Esophagus squamous epithelium (tissue), 5 donors: ENCODE measurements around the gene CRELD2. TPM values are rescaled to one million over a fixed set of nuclear protein-coding genes. Genes with fewer than 3 reads are reported as not detected.

Experiments
- DNase-seq: peaks from one replicate; lab custom pipeline; 2025; lab: John Stamatoyannopoulos, UW
- H3K27ac ChIP-seq, 4 donors: fragments of 200-600 bp; sonication (generic); one replicate each; pipeline ENCODE4 v1.5.1; 2016 to 2019; ENCODE audit warnings: mild to moderate bottlenecking in 1 of 4
- H3K27me3 ChIP-seq, 4 donors: fragments of 200-600 bp; sonication (generic); 1 replicate in 3 of 4; 2 replicates in 1 of 4; pipeline versions ENCODE4 v1.5.1 to v1.6.0; 2017 to 2021; ENCODE audit warnings: antibody characterized with exemption in 1 of 4
- H3K36me3 ChIP-seq, 3 donors: fragments of 200-600 bp; sonication (generic); one replicate each; pipeline ENCODE4 v1.5.1; 2016 to 2019
- H3K4me1 ChIP-seq, 3 donors: fragments of 200-600 bp; sonication (generic); one replicate each; pipeline ENCODE4 v1.5.1; 2017 to 2019
- H3K4me3 ChIP-seq, 4 donors: fragments of 200-600 bp; sonication (generic); 1 replicate in 3 of 4; 2 replicates in 1 of 4; pipeline ENCODE4 v1.5.1; 2016 to 2019; ENCODE audit warnings: mild to moderate bottlenecking in 2 of 4, moderate library complexity in 1 of 4
- H3K9me3 ChIP-seq, 3 donors: fragments of 200-600 bp; sonication (generic); one replicate each; pipeline ENCODE4 v1.5.1; 2016 to 2019
- CTCF ChIP-seq, 6 experiments: fragments of 450-650 bp in 4 of 6; fragments of 200-600 bp in 2 of 6; sonication (generic) in 2 of 6; IDR thresholded peaks; one replicate each; pipeline ENCODE4 v1.5.1; 2016 to 2019; ENCODE audit warnings: antibody characterized with exemption in 6 of 6, mild to moderate bottlenecking in 4 of 6, moderate library complexity in 4 of 6
- POLR2A ChIP-seq, 4 donors: fragments of 450-650 bp; IDR thresholded peaks; one replicate each; pipeline ENCODE4 v1.6.1; 2017; ENCODE audit warnings: antibody characterized with exemption in 4 of 4, mild to moderate bottlenecking in 4 of 4, moderate library complexity in 3 of 4
- WGBS, 2 donors: methylation state at CpG; one replicate each; pipeline ENCODE4 v1.1.5; 2018; 5-methylcytosine and 5-hydroxymethylcytosine counted together
- intact Hi-C: fragments of 100-400 bp; cut with DNase I; formaldehyde crosslinking; loops from one replicate; pipeline ENCODE4 v1.15.0; 2022
- total RNA-seq, 4 donors: library from RNA; depleted of rRNA; stranded (reverse); fragments of >200 nt; gene quantifications; one replicate each; pipeline ENCODE4 v1.1.0, GENCODE V29; 2016
- donor health status: DM: yes; HTN: yes; CAD: no.

The CRELD2 gene
- total RNA-seq, 4 donors from 2014 or later = 22.7 to 45.7 (median 35.5) TPM

GRCh38 chr22:49913026-49913425, 5.4 kb upstream of the CRELD2 start:
- H3K27me3 ChIP-seq = no peaks in the 10 kb centered on the region
- no peaks in the 10 kb centered on the region for H3K9me3 ChIP-seq
- H3K4me1 ChIP-seq = peaks cover 0 to 17% (median 11%) of the 10 kb centered on the region in 3 donors
- 90 to 94% methylated on average over 5 to 11 of the region's 14 CpGs for WGBS, 2 donors
- intact Hi-C loops = no loop called here
- no peak for TF ChIP-seq POLR2A (IDR thresholded peaks at IDR 0.05)
- no peak for TF ChIP-seq CTCF (IDR thresholded peaks at IDR 0.05)
- H3K27ac ChIP-seq = no peak overlapping the region
- no peak for DNase-seq
- H3K4me3 ChIP-seq = no peak overlapping the region
- peaks cover under 1 to 69% (median 11%) of the 10 kb centered on the region in 3 donors for H3K36me3 ChIP-seq

DNA sequence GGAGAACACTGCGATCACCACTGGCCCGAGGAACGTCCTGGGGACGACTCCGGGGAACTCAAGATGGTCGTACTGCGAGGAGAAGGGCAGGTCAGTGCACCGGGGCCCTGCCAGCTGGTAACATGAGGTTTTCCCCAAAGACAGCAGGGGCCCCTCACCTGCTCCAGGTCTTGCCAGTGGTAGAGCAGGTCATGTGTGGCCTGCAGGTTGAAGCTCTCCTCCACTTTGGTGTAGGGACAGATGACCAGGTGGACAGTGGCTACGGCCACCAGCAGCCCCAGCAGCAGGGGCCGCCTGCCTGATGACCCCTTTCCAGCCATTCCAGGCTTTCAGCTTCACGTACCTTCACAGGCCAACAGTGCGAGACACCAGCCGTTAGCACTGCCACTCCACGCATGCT, 5.0 kb upstream of the CRELD2 start:
- peaks cover 0 to 17% (median 11%) of the 10 kb centered on the region in 3 donors for H3K4me1 ChIP-seq
- DNase-seq = no peak
- intact Hi-C loops = no loop called here
- H3K9me3 ChIP-seq = no peaks in the 10 kb centered on the region
- no peak overlapping the region for H3K27ac ChIP-seq
- H3K4me3 ChIP-seq = no peak overlapping the region
- 97% methylated on average over 6 to 8 of the region's 14 CpGs for WGBS, 2 donors
- peaks cover 0 to 67% (median 10%) of the 10 kb centered on the region in 3 donors for H3K36me3 ChIP-seq
- no peaks in the 10 kb centered on the region for H3K27me3 ChIP-seq
- TF ChIP-seq POLR2A (IDR thresholded peaks at IDR 0.05) (no peak), CTCF (IDR thresholded peaks at IDR 0.05) (no peak)

DNA sequence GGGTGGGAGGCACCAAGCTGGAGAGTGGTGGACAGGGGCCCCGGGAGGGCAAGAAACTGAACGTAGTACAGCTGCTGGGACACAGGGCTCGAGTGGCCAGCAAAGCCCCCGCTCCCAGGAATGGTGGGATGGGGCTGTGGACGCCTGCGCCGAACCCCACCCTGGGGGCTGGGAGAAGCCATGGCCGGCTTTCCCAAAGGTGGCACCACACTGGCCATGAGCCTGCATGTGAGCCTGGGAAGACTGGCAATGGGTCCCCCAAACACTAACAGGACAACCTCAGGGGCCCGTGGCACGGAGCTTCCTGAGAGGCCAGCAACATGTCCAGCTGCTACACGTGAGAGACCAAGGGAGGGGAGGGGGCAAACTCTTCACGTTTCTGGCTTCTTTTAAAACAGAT, 4.2 kb upstream of the CRELD2 start:
- intact Hi-C loops = no loop called here
- H3K36me3 ChIP-seq = peaks cover 0 to 59% (median 10%) of the 10 kb centered on the region in 3 donors
- peaks cover 6 to 24% (median 16%) of the 10 kb centered on the region in 3 donors for H3K4me1 ChIP-seq
- DNase-seq = no peak
- H3K27ac ChIP-seq = no peak overlapping the region
- no peak overlapping the region for H3K4me3 ChIP-seq
- H3K9me3 ChIP-seq = no peaks in the 10 kb centered on the region
- no peaks in the 10 kb centered on the region for H3K27me3 ChIP-seq
- WGBS, 2 donors = 89 to 94% methylated on average over 6 to 7 of the region's 12 CpGs
- TF ChIP-seq CTCF (IDR thresholded peaks at IDR 0.05) (no peak), POLR2A (IDR thresholded peaks at IDR 0.05) (no peak)

DNA sequence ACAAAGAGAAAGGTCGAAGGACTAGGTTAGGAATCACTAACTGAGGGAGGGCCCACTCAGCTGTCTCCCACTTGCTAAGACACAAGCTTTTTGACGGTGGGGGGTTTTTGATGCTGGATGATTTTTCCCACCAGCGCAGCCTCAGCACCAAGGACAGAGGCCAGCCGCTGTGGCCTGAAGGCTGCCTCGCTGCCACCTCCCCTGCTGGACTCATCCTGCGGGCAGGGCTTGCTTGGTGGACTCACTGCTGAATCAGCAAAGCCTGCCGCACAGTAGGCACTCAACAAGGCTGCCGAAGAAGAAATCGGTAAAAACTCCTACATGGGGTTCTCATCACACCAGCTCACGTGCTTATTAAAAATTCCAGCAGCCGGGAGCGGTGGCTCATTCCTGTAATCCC, 2.8 kb upstream of the CRELD2 start:
- DNase-seq = no peak
- intact Hi-C loops = no loop called here
- peaks cover 0 to 53% (median 10%) of the 10 kb centered on the region in 3 donors for H3K36me3 ChIP-seq
- 88% methylated on average over 8 to 12 of the region's 12 CpGs for WGBS, 2 donors
- H3K27ac ChIP-seq = no peak overlapping the region
- H3K9me3 ChIP-seq = no peaks in the 10 kb centered on the region
- H3K27me3 ChIP-seq = no peaks in the 10 kb centered on the region
- H3K4me3 ChIP-seq = no peak overlapping the region
- H3K4me1 ChIP-seq = peaks cover 11 to 31% (median 19%) of the 10 kb centered on the region in 3 donors
- TF ChIP-seq CTCF (IDR thresholded peaks at IDR 0.05) (no peak), POLR2A (IDR thresholded peaks at IDR 0.05) (no peak)

DNA sequence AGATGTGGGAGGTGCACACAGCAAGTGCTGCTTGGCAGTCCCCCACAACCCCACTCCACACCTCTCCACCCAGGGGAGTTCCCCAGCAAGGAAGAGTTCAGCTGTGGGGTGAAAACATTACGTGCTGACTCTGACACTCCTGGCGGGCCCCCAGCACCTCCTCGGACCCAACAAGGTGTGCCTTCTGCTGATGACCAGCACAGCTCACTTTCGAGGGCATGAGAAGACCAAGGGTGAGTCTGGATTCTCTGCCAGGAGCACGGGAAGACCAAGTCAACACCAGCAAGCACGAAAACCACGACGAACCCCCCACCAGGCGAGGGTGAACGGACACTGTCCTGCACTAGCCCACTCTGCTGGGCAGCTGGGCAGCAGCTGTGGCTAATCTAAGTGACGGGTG, 1.6 kb upstream of the CRELD2 start:
- Histone ChIP-seq H3K4me3 (peak overlapping the region in 2 of 4 donors; percentile 86 to 93), H3K27ac (no peak overlapping the region), H3K27me3 (no peaks in the 10 kb centered on the region), H3K4me1 (peaks cover 11 to 31% (median 19%) of the 10 kb centered on the region in 3 donors), H3K9me3 (no peaks in the 10 kb centered on the region), H3K36me3 (peaks cover 0 to 53% (median 10%) of the 10 kb centered on the region in 3 donors)
- DNase-seq = no peak
- intact Hi-C loops = no loop called here
- WGBS, 2 donors = 64 to 88% methylated on average over 3 to 7 of the region's 11 CpGs
- TF ChIP-seq POLR2A (IDR thresholded peaks at IDR 0.05) (no peak), CTCF (IDR thresholded peaks at IDR 0.05) (no peak)
